Measurements from ENCODE around the gene IGFBP2. TPM values are rescaled to one million over a fixed set of nuclear protein-coding genes. Genes with fewer than 3 reads are reported as not detected.
"Not testable (repeated sequence)": the region's sequence is repeated elsewhere in the genome, so short reads cannot be mapped to it uniquely, and the experiment has no call there.

Gene IGFBP2
- total and polyA plus RNA-seq, 2 of the 4 experiments (the other 2 are of a cell fraction), result 33.5 to 236 TPM

DNA sequence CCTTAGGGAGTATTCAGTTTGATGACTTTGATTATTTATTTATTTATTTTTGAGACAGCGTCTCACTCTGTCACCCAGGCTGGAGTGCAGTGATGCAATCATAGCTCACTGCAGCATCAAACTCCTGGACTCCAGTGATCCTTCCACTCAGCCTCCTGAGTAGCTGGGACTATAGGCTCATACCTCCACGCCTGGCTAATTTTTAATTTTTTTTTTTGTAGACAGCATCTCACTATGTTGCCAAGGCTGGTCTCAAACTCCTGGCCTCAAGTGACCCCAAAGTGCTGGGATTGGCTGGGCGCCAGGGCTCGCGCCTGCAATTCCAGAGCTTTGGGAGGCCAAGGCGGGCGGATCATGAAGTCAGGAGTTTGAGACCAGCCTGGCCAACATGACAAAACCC is 35.4 kb upstream of the IGFBP2 start:
- H2AK5ac ChIP-seq (ENCODE audit: low read depth, low read length); H2AFZ ChIP-seq (replicated peaks; ENCODE audit: low read length, poor library complexity); H3K18ac ChIP-seq (ENCODE audit: low read depth, low read length); H3K27me3 ChIP-seq (ENCODE audit: control insufficient read depth, insufficient read depth, low read length); dilution Hi-C loops (cut with HindIII; ENCODE audit: low sequenced_read_pairs, unreplicated experiment); BruUV-seq (replicated peaks); H3K56ac ChIP-seq (ENCODE audit: extremely low read depth, insufficient read depth, low read length); H3K79me1 ChIP-seq (ENCODE audit: low read depth in 1 of 2, low read length in 2 of 2); H4K5ac ChIP-seq (ENCODE audit: low read depth, low read length); H2AK9ac ChIP-seq (replicated peaks; ENCODE audit: low read depth, low read length, poor library complexity); H4K8ac ChIP-seq (ENCODE audit: low read depth in 2 of 2, low read length in 2 of 2); in situ Hi-C loops (cut with MboI; ENCODE audit: low sequenced_read_pairs); H3K27ac ChIP-seq (ENCODE audit: insufficient read depth, low read length); H3K23ac ChIP-seq (ENCODE audit: low read depth, low read length); H3K4me2 ChIP-seq (ENCODE audit: low read depth, low read length); H2BK20ac ChIP-seq (ENCODE audit: low read depth, low read length); H3K4ac ChIP-seq (ENCODE audit: low read depth, low read length); DNase-seq; H3K14ac ChIP-seq (replicated peaks; ENCODE audit: low read depth, low read length); intact Hi-C loops (cut with micrococcal nuclease); H3K4me3 ChIP-seq (ENCODE audit: insufficient read depth, low read depth, low read length); H4K20me1 ChIP-seq (ENCODE audit: insufficient read depth, low read length); H3K9me3 ChIP-seq (ENCODE audit: control insufficient read depth, insufficient read depth, low read length); H3K4me1 ChIP-seq (ENCODE audit: control insufficient read depth, insufficient read depth, low read length); H3K36me3 ChIP-seq (ENCODE audit: control insufficient read depth, insufficient read depth, low read length); H3K9me1 ChIP-seq (ENCODE audit: insufficient read depth, low read length); H3K9ac ChIP-seq (ENCODE audit: low read depth, low read length); H4K91ac ChIP-seq (ENCODE audit: insufficient read depth, low read depth, low read length); H2BK15ac ChIP-seq (ENCODE audit: low read depth, low read length); POLR2A ChIA-PET (ENCODE audit: unreplicated experiment); H2BK5ac ChIP-seq (ENCODE audit: low read depth, low read length, poor library complexity, severe bottlenecking); H2BK120ac ChIP-seq (ENCODE audit: low read depth, low read length): not testable (repeated sequence)
- CTCF ChIA-PET, result interaction anchor here (1.1 to 1.5 kb wide), 2 partner anchors 15 to 78 kb away, joined by 3 to 4 read pairs; no protein-coding TSS in a partner anchor
- TF ChIP-seq CEBPB (IDR thresholded peaks at IDR 0.05; ENCODE audit: low read depth, low read length), result peak; percentile 45; the same call in 1 of the 2 replicates
- ATAC-seq (ENCODE audit: low read depth), result 0 out of 2 replicates have a peak, but pooled peaks have one; percentile 27
- 44% methylated on average over 3 of the region's 7 CpGs; no CpG with 5 or more reads in 1 of the 2 experiments for WGBS, 2 experiments (ENCODE audit: extremely low coverage in 2 of 2, insufficient read length in 1 of 2)
